BE2C (cell line): ENCODE measurements around the gene MPPED1.

Experiments
- DNase-seq: peaks from one replicate; pipeline ENCODE4 v3.0.0-alpha.2; 2020
- H3K27me3 ChIP-seq: fragments of 250-450 bp; sonication (Bioruptor Pico); 2 replicates; pipeline ENCODE4 v1.5.1; 2020; ENCODE audit warnings: mild to moderate bottlenecking
- H3K36me3 ChIP-seq: fragments of 250-450 bp; sonication (Bioruptor Pico); 2 replicates; pipeline ENCODE4 v1.5.1; 2020; ENCODE audit warnings: mild to moderate bottlenecking
- H3K4me1 ChIP-seq: fragments of 250-450 bp; sonication (Bioruptor Pico); 2 replicates; pipeline ENCODE4 v1.5.1; 2020
- H3K4me3 ChIP-seq: 2 replicates; pipeline ENCODE4 v1.5.1; 2011; ENCODE audit warnings: low read depth, low read length
- H3K9me3 ChIP-seq: fragments of 250-450 bp; sonication (Bioruptor Pico); 2 replicates; pipeline ENCODE4 v1.5.1; 2020
- TF ChIP-seq, protein P1 (sequence below): IDR thresholded peaks from 2 replicates; pipeline ENCODE4 v1.5.1; 2012; ENCODE audit warnings: mild to moderate bottlenecking, low read depth, low read length

The MPPED1 gene

DNA sequence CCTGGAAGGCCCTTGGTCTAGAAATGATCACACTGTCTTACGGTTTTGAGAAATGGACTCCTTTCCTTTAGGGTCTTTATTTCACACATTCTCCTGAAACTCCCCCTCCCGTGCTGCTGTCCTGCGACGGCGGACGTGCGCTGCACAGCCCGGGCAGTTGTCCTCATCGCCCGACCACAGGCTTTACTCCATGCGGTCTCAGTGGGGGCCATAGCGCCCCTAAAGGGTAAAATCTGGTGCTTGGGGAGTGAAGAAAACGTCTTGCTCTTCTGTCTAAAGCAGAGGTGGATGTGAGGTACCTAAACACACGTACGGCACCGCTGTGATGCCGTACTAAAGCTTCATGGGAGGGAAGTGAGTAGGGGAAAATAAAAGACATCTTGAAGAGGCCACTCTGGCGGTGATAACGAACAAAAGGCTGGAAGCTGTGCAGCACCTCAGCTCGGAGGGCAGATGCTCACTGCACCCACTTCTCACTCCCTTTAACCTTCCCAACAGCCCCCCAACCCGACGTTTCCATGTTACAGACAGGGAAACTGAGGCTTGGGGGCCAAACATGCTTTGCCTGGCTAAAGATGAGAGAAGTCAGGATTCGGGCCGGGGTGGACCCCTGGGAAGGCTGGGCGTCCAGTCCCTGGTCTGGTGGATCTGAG is 22.6 kb downstream of the MPPED1 start:
- H3K4me3 ChIP-seq: no peak overlapping the region
- TF ChIP-seq, protein P1, sequence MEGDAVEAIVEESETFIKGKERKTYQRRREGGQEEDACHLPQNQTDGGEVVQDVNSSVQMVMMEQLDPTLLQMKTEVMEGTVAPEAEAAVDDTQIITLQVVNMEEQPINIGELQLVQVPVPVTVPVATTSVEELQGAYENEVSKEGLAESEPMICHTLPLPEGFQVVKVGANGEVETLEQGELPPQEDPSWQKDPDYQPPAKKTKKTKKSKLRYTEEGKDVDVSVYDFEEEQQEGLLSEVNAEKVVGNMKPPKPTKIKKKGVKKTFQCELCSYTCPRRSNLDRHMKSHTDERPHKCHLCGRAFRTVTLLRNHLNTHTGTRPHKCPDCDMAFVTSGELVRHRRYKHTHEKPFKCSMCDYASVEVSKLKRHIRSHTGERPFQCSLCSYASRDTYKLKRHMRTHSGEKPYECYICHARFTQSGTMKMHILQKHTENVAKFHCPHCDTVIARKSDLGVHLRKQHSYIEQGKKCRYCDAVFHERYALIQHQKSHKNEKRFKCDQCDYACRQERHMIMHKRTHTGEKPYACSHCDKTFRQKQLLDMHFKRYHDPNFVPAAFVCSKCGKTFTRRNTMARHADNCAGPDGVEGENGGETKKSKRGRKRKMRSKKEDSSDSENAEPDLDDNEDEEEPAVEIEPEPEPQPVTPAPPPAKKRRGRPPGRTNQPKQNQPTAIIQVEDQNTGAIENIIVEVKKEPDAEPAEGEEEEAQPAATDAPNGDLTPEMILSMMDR: no peak
- no peaks in the 10 kb centered on the region for H3K27me3 ChIP-seq
- H3K36me3 ChIP-seq: no peaks in the 10 kb centered on the region
- no peak for DNase-seq
- no peaks in the 10 kb centered on the region for H3K9me3 ChIP-seq
- H3K4me1 ChIP-seq: peaks cover 3% of the 10 kb centered on the region; the same call in 1 of the 2 replicates

DNA sequence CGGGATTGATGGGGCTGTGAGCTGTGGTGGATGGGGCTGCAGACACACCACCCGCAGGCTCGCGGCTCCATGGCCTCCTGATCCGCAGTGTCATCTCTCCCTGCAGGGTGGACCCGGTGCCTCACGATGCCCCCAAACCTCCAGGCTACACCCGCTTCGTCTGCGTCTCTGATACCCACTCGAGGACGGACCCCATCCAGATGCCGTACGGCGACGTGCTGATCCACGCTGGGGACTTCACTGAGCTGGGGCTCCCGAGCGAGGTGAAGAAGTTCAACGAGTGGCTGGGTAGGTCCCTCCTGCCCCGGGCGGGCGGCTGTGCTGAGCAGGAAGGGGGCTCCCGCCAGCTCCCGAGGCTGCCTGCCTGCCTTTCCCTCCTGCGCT is 23.1 kb downstream of the MPPED1 start:
- TF ChIP-seq, protein P1: no peak
- H3K4me1 ChIP-seq: peaks cover 3% of the 10 kb centered on the region; the same call in 1 of the 2 replicates
- H3K9me3 ChIP-seq: no peaks in the 10 kb centered on the region
- DNase-seq: no peak
- no peaks in the 10 kb centered on the region for H3K36me3 ChIP-seq
- H3K4me3 ChIP-seq: no peak overlapping the region
- H3K27me3 ChIP-seq: no peaks in the 10 kb centered on the region

DNA sequence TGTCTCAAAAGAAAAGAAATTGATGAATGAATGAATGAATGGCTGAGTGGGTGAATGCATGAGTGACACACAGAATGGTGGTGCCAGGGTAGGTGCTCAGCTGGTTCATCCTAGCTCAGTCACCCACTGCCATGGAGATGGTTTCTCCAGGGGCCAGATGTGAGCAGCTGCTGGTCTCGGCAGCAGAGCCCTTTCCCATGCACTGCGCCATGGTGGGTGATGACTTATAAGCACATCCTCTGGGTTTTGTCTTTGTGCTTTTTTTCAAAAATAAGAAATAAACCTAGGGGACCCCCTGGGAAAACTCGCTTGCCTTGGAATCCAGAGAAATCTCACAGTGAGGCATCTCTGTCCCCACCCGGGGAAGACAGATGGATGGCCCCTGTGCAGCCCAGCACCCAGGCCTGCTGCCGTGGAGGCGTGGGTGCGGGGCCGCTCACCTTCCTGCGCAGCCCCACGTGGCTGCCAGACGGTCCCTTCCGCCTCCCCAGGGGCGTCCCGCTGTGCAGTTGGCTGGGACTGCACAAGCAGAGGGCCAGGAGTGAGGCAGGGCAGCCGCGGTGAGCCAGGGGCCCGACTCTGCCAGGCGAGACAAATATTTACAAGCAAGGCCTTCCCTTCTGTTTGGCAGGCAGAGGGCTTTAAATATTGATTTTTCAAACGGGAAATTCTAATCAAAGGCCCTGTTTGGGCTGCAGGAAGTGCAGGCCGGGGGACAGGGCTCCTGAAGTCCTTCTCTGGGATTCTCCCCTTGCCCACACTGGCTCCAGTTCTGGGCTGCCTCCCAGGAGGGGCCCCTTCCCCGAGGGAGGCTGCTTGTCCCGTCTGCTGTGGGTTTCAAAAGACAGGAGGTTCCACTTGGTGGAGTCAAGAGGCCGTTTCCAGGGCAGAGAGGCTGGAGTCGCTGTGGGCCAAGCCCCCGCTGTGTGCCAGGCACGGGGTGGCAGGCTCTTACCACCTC is 24.3 kb downstream of the MPPED1 start:
- DNase-seq: peak; percentile 73
- no peaks in the 10 kb centered on the region for H3K27me3 ChIP-seq

DNA sequence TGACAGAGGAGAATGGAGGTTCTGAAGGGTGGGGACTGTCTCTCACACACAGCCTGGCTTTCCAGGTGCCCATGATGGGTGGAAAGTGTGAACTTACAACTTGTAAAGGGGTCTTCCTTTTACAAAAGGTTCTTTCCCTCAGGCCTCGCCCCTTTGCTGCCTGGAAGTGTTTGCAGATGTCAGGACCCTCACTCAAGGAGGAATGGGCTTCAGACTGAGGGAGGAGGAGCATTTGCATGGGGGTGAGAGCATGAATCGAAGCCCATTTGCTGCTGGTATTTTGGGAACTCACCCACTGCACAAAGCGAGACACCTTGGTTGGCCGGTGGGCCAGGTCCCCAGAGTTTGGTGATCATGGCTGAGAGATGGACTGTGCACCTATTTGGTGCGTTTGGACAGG is 25.1 kb downstream of the MPPED1 start:
- no peak for DNase-seq
- Histone ChIP-seq H3K36me3 (no peaks in the 10 kb centered on the region), H3K4me1 (peaks cover 3% of the 10 kb centered on the region; the same call in 1 of the 2 replicates), H3K4me3 (no peak overlapping the region), H3K9me3 (no peaks in the 10 kb centered on the region), H3K27me3 (no peaks in the 10 kb centered on the region)
- TF ChIP-seq, protein P1: no peak

More for the DNA sequence above, 24.3 kb downstream of the MPPED1 start:
- Histone ChIP-seq H3K4me3 (no peak overlapping the region), H3K36me3 (no peaks in the 10 kb centered on the region), H3K4me1 (peaks cover 3% of the 10 kb centered on the region; the same call in 1 of the 2 replicates), H3K9me3 (no peaks in the 10 kb centered on the region)
- TF ChIP-seq, protein P1: no peak

DNA sequence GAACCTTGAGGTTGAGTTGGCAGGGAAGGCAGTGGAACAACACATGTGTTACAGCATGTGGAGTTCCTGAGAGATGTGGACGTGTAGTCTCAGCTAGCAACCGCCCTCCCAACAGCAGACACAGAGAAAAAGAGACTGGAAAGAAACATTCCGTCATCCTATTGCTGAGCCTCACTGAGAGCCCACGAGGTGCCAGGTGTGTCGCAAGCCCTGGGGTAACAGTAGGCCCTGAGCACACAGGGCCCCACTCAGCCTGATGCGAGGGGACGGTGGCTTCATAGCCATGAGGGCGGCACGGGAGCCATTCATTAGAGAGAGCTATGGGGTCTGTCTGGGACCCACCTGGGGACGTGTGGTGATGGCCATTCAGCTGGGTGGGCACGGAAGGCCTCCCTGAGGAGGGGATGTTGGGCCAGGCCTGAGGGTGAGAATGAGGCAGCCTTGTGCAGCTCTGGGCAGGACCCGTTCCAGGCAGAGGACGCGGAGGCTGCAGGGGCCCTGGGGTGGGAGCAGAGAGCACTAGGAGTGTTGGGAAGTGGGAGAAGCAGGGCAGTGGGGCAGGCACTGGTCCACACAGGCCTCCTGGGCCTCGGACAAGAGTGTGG is 26.2 kb downstream of the MPPED1 start:
- Histone ChIP-seq H3K4me3 (no peak overlapping the region), H3K27me3 (no peaks in the 10 kb centered on the region), H3K4me1 (peaks cover 3% of the 10 kb centered on the region; the same call in 1 of the 2 replicates), H3K9me3 (no peaks in the 10 kb centered on the region), H3K36me3 (no peaks in the 10 kb centered on the region)
- no peak for DNase-seq
- TF ChIP-seq, protein P1: no peak
